BLaER1 (cell line): Measurements from ENCODE around the gene LITAF.
"Not testable (repeated sequence)": the region's sequence is repeated elsewhere in the genome, so short reads cannot be mapped to it uniquely, and the experiment has no call there.

ENCODE experiments used
- H3K27ac ChIP-seq: shearing (Covaris generic); formaldehyde crosslinking; 2 replicates; pipeline ENCODE4 v1.8.1; 2022
- H3K27me3 ChIP-seq: shearing (Covaris generic); formaldehyde crosslinking; 2 replicates; pipeline ENCODE4 v1.8.1; 2022
- H3K36me3 ChIP-seq: shearing (Covaris generic); formaldehyde crosslinking; 2 replicates; pipeline ENCODE4 v1.8.1; 2022
- H3K4me1 ChIP-seq: shearing (Covaris generic); formaldehyde crosslinking; 2 replicates; pipeline ENCODE4 v1.8.1; 2022
- H3K4me2 ChIP-seq: shearing (Covaris generic); formaldehyde crosslinking; 2 replicates; pipeline ENCODE4 v1.8.1; 2022
- H3K4me3 ChIP-seq: shearing (Covaris generic); formaldehyde crosslinking; 2 replicates; pipeline ENCODE4 v1.8.1; 2022
- H3K9ac ChIP-seq: shearing (Covaris generic); formaldehyde crosslinking; 2 replicates; pipeline ENCODE4 v1.8.1; 2022
- H3K9me3 ChIP-seq: shearing (Covaris generic); formaldehyde crosslinking; 2 replicates; pipeline ENCODE4 v1.8.1; 2022
- H4K20me1 ChIP-seq: shearing (Covaris generic); formaldehyde crosslinking; 2 replicates; pipeline ENCODE4 v1.8.1; 2022
- Cebpa-rat ChIP-seq: shearing (Covaris generic); IDR thresholded peaks from 2 replicates; pipeline ENCODE4 v1.8.1; 2022

The LITAF gene

GRCh38 chr16:11612665-11613025 is 25.9 kb upstream of the LITAF start:
- Histone ChIP-seq H3K4me3 (no peak overlapping the region), H3K9ac (peak overlapping the region; percentile 40; the same call in 1 of the 2 replicates), H3K27ac (peak overlapping the region; percentile 86), H3K4me1 (peaks cover 97% of the 10 kb centered on the region), H3K27me3 (no peaks in the 10 kb centered on the region), H3K36me3 (no peaks in the 10 kb centered on the region), H4K20me1 (no peaks in the 10 kb centered on the region), H3K9me3 (no peaks in the 10 kb centered on the region), H3K4me2 (peak overlapping the region; percentile 77)
- TF ChIP-seq Cebpa-rat, result no peak

GRCh38 chr16:11611871-11612664 is 25.3 kb upstream of the LITAF start:
- TF ChIP-seq Cebpa-rat, result peak; percentile 32; the same call in 1 of the 2 replicates
- Histone ChIP-seq H3K36me3 (no peaks in the 10 kb centered on the region), H3K9me3 (no peaks in the 10 kb centered on the region), H3K4me2 (peak overlapping the region; percentile 77), H3K4me1 (peaks cover 92% of the 10 kb centered on the region), H3K4me3 (no peak overlapping the region), H4K20me1 (no peaks in the 10 kb centered on the region), H3K9ac (peak overlapping the region; percentile 40; the same call in 1 of the 2 replicates), H3K27me3 (no peaks in the 10 kb centered on the region), H3K27ac (peak overlapping the region; percentile 86)

- no peaks in the 10 kb centered on the region for H3K36me3 ChIP-seq
- H3K27ac ChIP-seq, result peak overlapping the region; percentile 52; the same call in 1 of the 2 replicates
- H3K4me3 ChIP-seq, result no peak overlapping the region
- no peak for TF ChIP-seq Cebpa-rat
- peak overlapping the region; percentile 79 for H3K4me2 ChIP-seq
- peaks cover 78% of the 10 kb centered on the region for H3K4me1 ChIP-seq
- H4K20me1 ChIP-seq, result no peaks in the 10 kb centered on the region
- H3K9me3 ChIP-seq, result no peaks in the 10 kb centered on the region
- no peak overlapping the region for H3K9ac ChIP-seq
- H3K27me3 ChIP-seq, result no peaks in the 10 kb centered on the region
These were observed 23.9 kb upstream of the LITAF start for GRCh38 chr16:11610580-11610979.

GRCh38 chr16:11610121-11610505 is 23.4 kb upstream of the LITAF start:
- no peaks in the 10 kb centered on the region for H3K9me3 ChIP-seq
- no peak for TF ChIP-seq Cebpa-rat
- no peaks in the 10 kb centered on the region for H3K27me3 ChIP-seq
- H3K27ac ChIP-seq, result peak overlapping the region; percentile 52
- no peaks in the 10 kb centered on the region for H3K36me3 ChIP-seq
- no peak overlapping the region for H3K4me3 ChIP-seq
- no peaks in the 10 kb centered on the region for H4K20me1 ChIP-seq
- H3K9ac ChIP-seq, result peak overlapping the region; percentile 1; the same call in 1 of the 2 replicates
- H3K4me2 ChIP-seq, result peak overlapping the region; percentile 79
- peaks cover 75% of the 10 kb centered on the region for H3K4me1 ChIP-seq

- Histone ChIP-seq H3K9me3 (no peaks in the 10 kb centered on the region), H3K27me3 (no peaks in the 10 kb centered on the region), H3K36me3 (no peaks in the 10 kb centered on the region), H4K20me1 (no peaks in the 10 kb centered on the region), H3K4me2 (peak overlapping the region; percentile 79), H3K4me3 (no peak overlapping the region), H3K4me1 (peaks cover 75% of the 10 kb centered on the region), H3K27ac (peak overlapping the region; percentile 52), H3K9ac (peak overlapping the region; percentile 1; the same call in 1 of the 2 replicates)
- TF ChIP-seq Cebpa-rat, result no peak
These were observed 22.9 kb upstream of the LITAF start for GRCh38 chr16:11609474-11610120.

- Histone ChIP-seq H3K4me2 (no peak overlapping the region), H3K9me3 (no peaks in the 10 kb centered on the region), H3K9ac (no peak overlapping the region), H3K36me3 (no peaks in the 10 kb centered on the region), H3K4me3 (no peak overlapping the region), H3K27me3 (no peaks in the 10 kb centered on the region), H3K27ac (no peak overlapping the region), H3K4me1 (peaks cover 69% of the 10 kb centered on the region), H4K20me1 (no peaks in the 10 kb centered on the region)
- no peak for TF ChIP-seq Cebpa-rat
These were observed 19.2 kb upstream of the LITAF start for GRCh38 chr16:11605891-11606290.

- no peaks in the 10 kb centered on the region for H3K27me3 ChIP-seq
- H3K9ac ChIP-seq, result no peak overlapping the region
- peaks cover 65% of the 10 kb centered on the region for H3K4me1 ChIP-seq
- no peak overlapping the region for H3K4me2 ChIP-seq
- no peak overlapping the region for H3K27ac ChIP-seq
- H3K4me3 ChIP-seq, result no peak overlapping the region
- no peak for TF ChIP-seq Cebpa-rat
- H3K36me3 ChIP-seq, result no peaks in the 10 kb centered on the region
- H4K20me1 ChIP-seq, result no peaks in the 10 kb centered on the region
- no peaks in the 10 kb centered on the region for H3K9me3 ChIP-seq
These were observed 18.8 kb upstream of the LITAF start for GRCh38 chr16:11605564-11605886.

GRCh38 chr16:11604783-11605563 is 18.3 kb upstream of the LITAF start:
- no peaks in the 10 kb centered on the region for H4K20me1 ChIP-seq
- no peaks in the 10 kb centered on the region for H3K9me3 ChIP-seq
- H3K27me3 ChIP-seq, result no peaks in the 10 kb centered on the region
- peak overlapping the region; percentile 11; the same call in 1 of the 2 replicates for H3K4me2 ChIP-seq
- H3K9ac ChIP-seq, result no peak overlapping the region
- H3K4me1 ChIP-seq, result peaks cover 60% of the 10 kb centered on the region
- TF ChIP-seq Cebpa-rat, result no peak
- H3K27ac ChIP-seq, result no peak overlapping the region
- H3K36me3 ChIP-seq, result no peaks in the 10 kb centered on the region
- H3K4me3 ChIP-seq, result no peak overlapping the region

- not testable (repeated sequence) for H4K20me1 ChIP-seq, H3K9ac ChIP-seq, H3K36me3 ChIP-seq, H3K4me3 ChIP-seq, H3K27ac ChIP-seq, H3K27me3 ChIP-seq, H3K9me3 ChIP-seq
- Histone ChIP-seq H3K4me1 (peaks cover 53% of the 10 kb centered on the region), H3K4me2 (0 out of 2 replicates have a peak overlapping the region, but pooled peaks have one; percentile 60)
These were observed 17.6 kb upstream of the LITAF start for GRCh38 chr16:11604296-11604695.

GRCh38 chr16:11603331-11603750 is 16.6 kb upstream of the LITAF start:
- Histone ChIP-seq H3K4me1 (peaks cover 52% of the 10 kb centered on the region), H3K4me2 (peak overlapping the region; percentile 60), H3K9ac (0 out of 2 replicates have a peak overlapping the region, but pooled peaks have one; percentile 24), H4K20me1 (no peaks in the 10 kb centered on the region), H3K4me3 (no peak overlapping the region), H3K27ac (no peak overlapping the region), H3K27me3 (no peaks in the 10 kb centered on the region), H3K36me3 (no peaks in the 10 kb centered on the region), H3K9me3 (no peaks in the 10 kb centered on the region)
- no peak for TF ChIP-seq Cebpa-rat
